A673 (cell line): Measurements from ENCODE around the gene MT1H.
A peak's percentile ranks its signal among the peaks of the same experiment; 100 is the strongest.

Source experiments
- CTCF ChIP-seq: fragments of 300-800, 200-600 bp; sonication (generic); conservative IDR thresholded peaks from 2 replicates; pipeline ENCODE4 v1.5.1; 2017; ENCODE audit warnings: low read depth, mild to moderate bottlenecking, antibody characterized with exemption, low read length, moderate library complexity, mixed read lengths
- EZH2 ChIP-seq: fragments of 200-600 bp; sonication (generic); IDR thresholded peaks from 2 replicates; pipeline ENCODE4 v1.6.1; 2017; ENCODE audit warnings: borderline replicate concordance, low read depth, mild to moderate bottlenecking, mixed read lengths, antibody characterized with exemption, low read length; ENCODE audit not compliant: poor library complexity, severe bottlenecking

GRCh38 chr16:56673921-56674320 is 4.3 kb downstream of the MT1H start:
- peak; percentile 56 for TF ChIP-seq CTCF
- no peak for TF ChIP-seq EZH2
